ENCODE results near the gene ZBED4. TPM values are rescaled to one million over a fixed set of nuclear protein-coding genes. Genes with fewer than 3 reads are reported as not detected.

ZBED4 gene
- total and polyA plus RNA-seq, 10 donors: 2.9 to 23.2 (median 13.9) TPM

- TF ChIP-seq POLR2A (IDR thresholded peaks at IDR 0.05) (no peak), CTCF (IDR thresholded peaks at IDR 0.05 in 8 of 11, conservative IDR thresholded peaks at IDR 0.05 in 3 of 11) (no peak), POLR2AphosphoS5 (IDR thresholded peaks at IDR 0.05) (no peak)
- H3K9me3 ChIP-seq: peaks cover 0 to 18% (median 15%) of the 10 kb centered on the region in 8 donors
- H3K4me3 ChIP-seq: no peak overlapping the region
- WGBS, 5 donors: 92 to 99% (median 94%) methylated on average over 7 of the region's 7 CpGs
- intact Hi-C loops (cut with DNase I; ENCODE audit: low total_unique reads): no loop called here
- peaks cover 0 to 18% (median 6%) of the 10 kb centered on the region in 6 donors for H3K4me1 ChIP-seq
- peak; percentile 19 for DNase-seq
- no peak overlapping the region for H3K27ac ChIP-seq
- no peaks in the 10 kb centered on the region for H3K27me3 ChIP-seq (replicated peaks in 1 of 7)
- H3K36me3 ChIP-seq: peaks cover 0 to 31% (median 0%) of the 10 kb centered on the region in 6 donors
Measured at GRCh38 chr22:49872347-49872746, 18.7 kb downstream of the ZBED4 start.

GRCh38 chr22:49873228-49873940 is 19.7 kb downstream of the ZBED4 start:
- no peak for DNase-seq
- peaks cover 0 to 11% (median 5%) of the 10 kb centered on the region in 6 donors for H3K4me1 ChIP-seq
- H3K9me3 ChIP-seq: peaks cover 0 to 15% (median 13%) of the 10 kb centered on the region in 8 donors
- 88 to 94% (median 92%) methylated on average over 15 to 16 of the region's 16 CpGs for WGBS, 5 donors
- H3K4me3 ChIP-seq: no peak overlapping the region
- H3K27ac ChIP-seq: no peak overlapping the region
- intact Hi-C loops (cut with DNase I; ENCODE audit: low total_unique reads): no loop called here
- TF ChIP-seq CTCF (IDR thresholded peaks at IDR 0.05 in 8 of 11, conservative IDR thresholded peaks at IDR 0.05 in 3 of 11) (no peak), POLR2AphosphoS5 (IDR thresholded peaks at IDR 0.05) (no peak), POLR2A (IDR thresholded peaks at IDR 0.05) (no peak)
- H3K36me3 ChIP-seq: peaks cover 0 to 34% (median 2%) of the 10 kb centered on the region in 6 donors
- no peaks in the 10 kb centered on the region for H3K27me3 ChIP-seq (replicated peaks in 1 of 7)

GRCh38 chr22:49877642-49878041 is 24.0 kb downstream of the ZBED4 start:
- Histone ChIP-seq H3K4me1 (peaks cover 0 to 28% (median 8%) of the 10 kb centered on the region in 6 donors), H3K9me3 (no peaks in the 10 kb centered on the region), H3K36me3 (peaks cover 0 to 31% (median 0%) of the 10 kb centered on the region in 6 donors), H3K27me3 (replicated peaks in 1 of 7) (no peaks in the 10 kb centered on the region), H3K27ac (no peak overlapping the region), H3K4me3 (no peak overlapping the region)
- WGBS, 5 donors: 98 to 99% (median 98%) methylated on average over 7 of the region's 7 CpGs
- intact Hi-C loops (cut with DNase I; ENCODE audit: low total_unique reads): no loop called here
- DNase-seq: peak; percentile 22
- no peak for TF ChIP-seq CTCF (IDR thresholded peaks at IDR 0.05 in 8 of 11, conservative IDR thresholded peaks at IDR 0.05 in 3 of 11)
- TF ChIP-seq POLR2A (IDR thresholded peaks at IDR 0.05): no peak
- TF ChIP-seq POLR2AphosphoS5 (IDR thresholded peaks at IDR 0.05): no peak

GRCh38 chr22:49878206-49878605 is 24.6 kb downstream of the ZBED4 start:
- Histone ChIP-seq H3K4me3 (no peak overlapping the region), H3K27ac (no peak overlapping the region), H3K4me1 (peaks cover 0 to 28% (median 8%) of the 10 kb centered on the region in 6 donors), H3K36me3 (peaks cover 0 to 33% (median 0%) of the 10 kb centered on the region in 6 donors), H3K27me3 (replicated peaks in 1 of 7) (no peaks in the 10 kb centered on the region), H3K9me3 (no peaks in the 10 kb centered on the region)
- WGBS, 5 donors: 93 to 98% (median 97%) methylated on average over 8 of the region's 8 CpGs
- intact Hi-C loops (cut with DNase I; ENCODE audit: low total_unique reads): no loop called here
- DNase-seq: no peak
- TF ChIP-seq POLR2A (IDR thresholded peaks at IDR 0.05): no peak
- no peak for TF ChIP-seq CTCF (IDR thresholded peaks at IDR 0.05 in 8 of 11, conservative IDR thresholded peaks at IDR 0.05 in 3 of 11)
- no peak for TF ChIP-seq POLR2AphosphoS5 (IDR thresholded peaks at IDR 0.05)

All from spleen (tissue), 11 donors.